Activated T-cell treated with anti-CD3 and anti-CD28 coated beads, Interleukin-2, amount 50 U/mL, for 72 hours (primary cell): ENCODE measurements around the gene OVAAL. TPM values are rescaled to one million over a fixed set of nuclear protein-coding genes. Genes with fewer than 3 reads are reported as not detected.
"Not testable (repeated sequence)": the region's sequence is repeated elsewhere in the genome, so short reads cannot be mapped to it uniquely, and the experiment has no call there.

Experiments used
- ATAC-seq, 2 donors: fragments of 150-1000 bp; cut with Tn5 transposase; replicated peaks in 1 of 2; 2 replicates each; pipeline ENCODE4 v1.10.0; 2021; ENCODE audit warnings: moderate library complexity in 2 of 2, mild to moderate bottlenecking in 1 of 2
- DNase-seq, 2 donors: peaks; one replicate each; pipeline ENCODE4 v3.0.0; 2021 to 2022; ENCODE audit warnings: mixed read lengths in 1 of 2
- H3K27ac Mint-ChIP-seq: one replicate; pipeline ENCODE4 v1.8.0; 2022; ENCODE audit warnings: mild to moderate bottlenecking, moderate library complexity, mixed read lengths
- H3K27me3 Mint-ChIP-seq: one replicate; pipeline ENCODE4 v1.8.0; 2022; ENCODE audit warnings: low read depth, mixed read lengths
- H3K36me3 Mint-ChIP-seq, 2 donors: one replicate each; pipeline ENCODE4 v1.8.0; 2022; ENCODE audit warnings: mixed read lengths in 2 of 2, mild to moderate bottlenecking in 1 of 2; ENCODE audit not compliant: insufficient read depth in 2 of 2
- H3K4me1 Mint-ChIP-seq: one replicate; pipeline ENCODE4 v1.8.0; 2022; ENCODE audit warnings: low read depth, mixed read lengths
- H3K4me3 Mint-ChIP-seq, 2 donors: one replicate each; pipeline ENCODE4 v1.8.0; 2022; ENCODE audit warnings: mild to moderate bottlenecking in 2 of 2, mixed read lengths in 2 of 2, moderate library complexity in 2 of 2
- H3K9me3 Mint-ChIP-seq, 2 donors: one replicate each; pipeline ENCODE4 v1.8.0; 2022; ENCODE audit warnings: mixed read lengths in 2 of 2
- total RNA-seq, 2 donors: library from RNA; stranded (reverse); gene quantifications; one replicate each; pipeline ENCODE4 v1.2.3, GENCODE V29; 2022

OVAAL gene
- total RNA-seq, 2 donors from 2014 or later, result not detected

DNA sequence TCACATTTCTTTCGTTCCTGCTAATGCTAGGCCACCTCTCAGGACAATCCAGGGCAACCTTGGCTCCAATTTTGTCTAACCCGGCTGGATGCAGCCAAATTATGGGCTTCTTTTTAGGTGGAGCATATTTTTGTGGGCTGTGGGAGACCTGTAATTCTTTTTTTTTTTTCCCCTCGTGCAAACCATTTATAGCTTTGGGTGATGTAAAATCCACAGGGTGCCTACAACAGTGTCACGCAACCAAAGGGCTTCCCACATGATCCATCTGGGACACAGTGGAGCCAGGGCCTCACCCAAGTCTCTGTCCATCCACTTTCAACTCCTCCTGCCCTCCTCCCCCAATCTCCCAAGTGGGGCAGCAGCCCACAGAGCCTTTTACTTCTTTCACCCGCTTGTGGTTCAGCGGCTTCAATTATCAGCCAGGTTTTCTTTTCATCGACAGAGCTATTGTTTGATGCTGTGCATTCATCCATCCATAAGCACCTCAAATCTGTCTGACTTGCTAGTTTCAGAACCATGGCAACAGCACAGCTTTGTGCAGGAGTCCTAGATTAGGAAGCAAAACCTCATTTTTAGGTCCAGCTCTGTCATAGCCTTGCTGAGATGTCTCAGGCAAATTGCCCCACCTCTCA is 10.0 kb upstream of the OVAAL start:
- DNase-seq (no peak), ATAC-seq (no peak)
- no peaks in the 10 kb centered on the region for H3K27me3 Mint-ChIP-seq
- no peaks in the 10 kb centered on the region for H3K36me3 Mint-ChIP-seq
- no peaks in the 10 kb centered on the region for H3K4me1 Mint-ChIP-seq
- no peak overlapping the region for H3K27ac Mint-ChIP-seq
- no peaks in the 10 kb centered on the region for H3K9me3 Mint-ChIP-seq
- no peak overlapping the region for H3K4me3 Mint-ChIP-seq

DNA sequence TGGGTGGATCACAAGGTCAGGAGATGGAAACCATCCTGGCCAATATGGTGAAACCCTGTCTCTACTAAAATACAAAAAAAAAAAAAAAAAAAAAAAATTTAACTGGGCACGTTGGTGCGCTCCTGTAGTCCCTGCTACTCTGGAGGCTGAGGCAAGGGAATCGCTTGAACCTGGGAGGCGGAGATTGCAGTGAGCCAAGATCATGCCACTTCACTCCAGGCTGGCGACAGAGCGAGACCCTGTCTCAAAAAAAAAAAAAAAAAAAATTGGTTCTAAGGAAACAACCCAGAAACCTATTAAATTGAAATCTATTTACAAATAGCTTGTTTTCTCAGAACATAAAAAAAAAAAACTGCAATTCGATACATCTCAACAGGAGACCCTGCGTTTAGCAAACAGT is 9.0 kb upstream of the OVAAL start:
- DNase-seq, H3K27ac Mint-ChIP-seq, H3K36me3 Mint-ChIP-seq, ATAC-seq, H3K4me1 Mint-ChIP-seq, H3K9me3 Mint-ChIP-seq, H3K4me3 Mint-ChIP-seq, H3K27me3 Mint-ChIP-seq: not testable (repeated sequence)

DNA sequence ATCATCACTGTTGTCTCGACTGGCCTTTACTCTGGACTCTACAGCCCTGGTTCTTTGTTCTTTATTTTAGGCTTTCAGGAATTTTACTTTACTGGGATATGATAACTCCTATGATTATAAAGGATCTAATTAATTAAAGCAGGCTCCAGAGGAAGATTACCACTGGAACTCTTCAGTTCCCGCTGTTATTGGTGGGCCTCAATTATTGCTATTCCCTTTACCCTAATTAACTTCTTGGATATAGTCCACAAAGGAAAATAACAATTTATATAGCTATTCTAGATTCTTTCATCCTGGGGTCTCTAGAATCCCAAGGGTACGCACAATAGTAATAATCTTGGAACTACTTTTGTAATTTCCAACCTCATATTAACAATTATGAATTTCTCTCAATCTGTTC is 8.5 kb upstream of the OVAAL start:
- H3K27ac Mint-ChIP-seq, result no peak overlapping the region
- H3K9me3 Mint-ChIP-seq, result no peaks in the 10 kb centered on the region
- no peaks in the 10 kb centered on the region for H3K4me1 Mint-ChIP-seq
- DNase-seq (no peak), ATAC-seq (no peak)
- no peaks in the 10 kb centered on the region for H3K36me3 Mint-ChIP-seq
- no peaks in the 10 kb centered on the region for H3K27me3 Mint-ChIP-seq
- no peak overlapping the region for H3K4me3 Mint-ChIP-seq

DNA sequence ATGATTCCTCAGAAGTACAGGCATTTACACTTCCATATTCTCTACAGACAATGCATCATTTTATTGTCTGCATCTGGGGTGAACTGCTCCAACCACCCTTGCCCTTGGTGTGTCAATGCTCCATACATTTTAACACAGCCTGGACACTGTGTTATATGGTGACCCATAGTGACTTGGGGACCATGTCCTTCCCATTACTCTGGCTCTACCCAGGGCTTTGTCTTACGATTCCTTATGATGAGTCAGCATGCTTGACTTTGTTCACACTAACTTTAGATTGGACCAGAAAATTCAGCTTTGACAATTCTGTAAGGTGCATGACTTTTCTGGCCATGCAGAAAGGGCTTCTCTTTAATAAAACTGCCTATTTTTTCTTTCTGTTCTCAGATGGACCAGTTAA is 6.8 kb upstream of the OVAAL start:
- DNase-seq (no peak), ATAC-seq (no peak)
- no peaks in the 10 kb centered on the region for H3K36me3 Mint-ChIP-seq
- no peaks in the 10 kb centered on the region for H3K27me3 Mint-ChIP-seq
- no peaks in the 10 kb centered on the region for H3K9me3 Mint-ChIP-seq
- no peak overlapping the region for H3K27ac Mint-ChIP-seq
- no peak overlapping the region for H3K4me3 Mint-ChIP-seq
- H3K4me1 Mint-ChIP-seq, result no peaks in the 10 kb centered on the region

DNA sequence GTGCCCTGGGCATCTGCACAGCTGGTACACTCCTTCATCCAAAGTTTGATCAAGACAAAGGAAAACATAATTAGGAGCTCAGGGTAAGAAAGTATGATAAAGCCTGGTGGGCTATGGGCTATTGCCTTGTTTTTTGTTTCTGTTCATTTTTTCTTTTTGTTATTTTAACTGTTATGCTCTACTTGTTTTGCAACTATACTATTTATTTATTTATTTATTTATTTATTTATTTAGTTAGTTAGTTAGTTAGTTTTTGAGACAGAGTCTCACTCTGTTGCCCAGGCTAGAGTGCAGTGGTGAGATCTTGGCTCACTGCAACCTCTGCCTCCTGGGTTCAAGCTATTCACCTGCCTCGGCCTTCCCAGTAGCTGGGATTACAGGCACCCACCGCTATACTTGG is 5.7 kb upstream of the OVAAL start:
- DNase-seq, H3K4me1 Mint-ChIP-seq, H3K27ac Mint-ChIP-seq, H3K36me3 Mint-ChIP-seq, H3K4me3 Mint-ChIP-seq, H3K9me3 Mint-ChIP-seq, H3K27me3 Mint-ChIP-seq, ATAC-seq: not testable (repeated sequence)

DNA sequence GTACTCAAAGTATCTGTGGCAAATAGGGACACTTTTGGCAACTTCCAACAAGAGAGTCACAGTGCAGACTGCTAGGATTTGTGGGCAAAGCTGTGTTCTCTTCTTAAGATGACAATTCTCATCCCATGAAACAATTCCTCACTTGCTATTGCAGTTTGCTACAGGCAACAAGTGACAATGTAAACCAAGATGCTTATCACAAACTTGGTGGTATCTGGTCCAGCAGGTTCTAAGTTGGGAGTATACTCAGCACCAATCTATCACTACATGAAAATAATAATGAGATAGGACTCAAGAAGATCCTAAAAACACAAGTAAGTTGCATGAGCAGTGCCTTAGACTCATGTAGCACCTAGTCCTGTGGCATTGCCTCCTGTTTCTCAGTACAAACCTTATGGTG is 3.4 kb upstream of the OVAAL start:
- DNase-seq, result no peak
- H3K9me3 Mint-ChIP-seq, result no peaks in the 10 kb centered on the region
- H3K4me3 Mint-ChIP-seq, result no peak overlapping the region
- ATAC-seq, result no peak
- no peaks in the 10 kb centered on the region for H3K36me3 Mint-ChIP-seq
- H3K4me1 Mint-ChIP-seq, result no peaks in the 10 kb centered on the region
- H3K27me3 Mint-ChIP-seq, result no peaks in the 10 kb centered on the region
- H3K27ac Mint-ChIP-seq, result no peak overlapping the region

DNA sequence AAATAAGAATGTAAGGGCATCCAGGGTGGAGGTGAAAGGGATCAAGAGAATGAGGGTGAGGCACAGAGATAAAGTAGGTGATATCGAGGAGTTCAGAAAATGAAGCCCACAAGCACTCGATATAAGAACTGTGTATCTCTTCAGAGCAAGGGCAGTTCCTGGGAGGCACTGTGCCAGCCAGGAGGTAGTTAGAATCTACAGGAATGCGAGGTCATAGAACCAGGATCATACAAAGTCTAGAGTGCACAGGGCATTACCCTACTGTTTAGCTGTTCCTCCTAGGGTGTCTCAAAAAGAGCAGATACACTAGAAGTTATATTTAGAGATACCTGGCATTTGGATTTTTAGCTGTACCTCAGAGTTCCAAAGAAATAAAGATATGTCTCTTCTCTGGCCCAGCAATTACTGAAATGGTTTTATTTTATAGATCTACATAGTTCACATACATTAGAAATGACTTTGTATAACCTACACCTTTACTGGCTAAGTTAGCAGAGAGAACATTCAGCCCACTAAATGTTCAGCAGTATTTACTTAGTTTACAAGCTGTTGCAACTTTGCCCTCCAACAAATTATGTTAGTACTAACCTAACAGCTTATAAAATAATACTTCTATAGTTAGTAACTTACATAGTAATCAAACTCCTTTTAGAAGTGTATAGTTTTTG is 1.6 kb downstream of the OVAAL start:
- no peaks in the 10 kb centered on the region for H3K9me3 Mint-ChIP-seq
- peaks cover 27% of the 10 kb centered on the region for H3K27me3 Mint-ChIP-seq
- H3K4me3 Mint-ChIP-seq, result no peak overlapping the region
- no peak for ATAC-seq
- H3K4me1 Mint-ChIP-seq, result no peaks in the 10 kb centered on the region
- H3K36me3 Mint-ChIP-seq, result no peaks in the 10 kb centered on the region
- no peak overlapping the region for H3K27ac Mint-ChIP-seq
- no peak for DNase-seq

DNA sequence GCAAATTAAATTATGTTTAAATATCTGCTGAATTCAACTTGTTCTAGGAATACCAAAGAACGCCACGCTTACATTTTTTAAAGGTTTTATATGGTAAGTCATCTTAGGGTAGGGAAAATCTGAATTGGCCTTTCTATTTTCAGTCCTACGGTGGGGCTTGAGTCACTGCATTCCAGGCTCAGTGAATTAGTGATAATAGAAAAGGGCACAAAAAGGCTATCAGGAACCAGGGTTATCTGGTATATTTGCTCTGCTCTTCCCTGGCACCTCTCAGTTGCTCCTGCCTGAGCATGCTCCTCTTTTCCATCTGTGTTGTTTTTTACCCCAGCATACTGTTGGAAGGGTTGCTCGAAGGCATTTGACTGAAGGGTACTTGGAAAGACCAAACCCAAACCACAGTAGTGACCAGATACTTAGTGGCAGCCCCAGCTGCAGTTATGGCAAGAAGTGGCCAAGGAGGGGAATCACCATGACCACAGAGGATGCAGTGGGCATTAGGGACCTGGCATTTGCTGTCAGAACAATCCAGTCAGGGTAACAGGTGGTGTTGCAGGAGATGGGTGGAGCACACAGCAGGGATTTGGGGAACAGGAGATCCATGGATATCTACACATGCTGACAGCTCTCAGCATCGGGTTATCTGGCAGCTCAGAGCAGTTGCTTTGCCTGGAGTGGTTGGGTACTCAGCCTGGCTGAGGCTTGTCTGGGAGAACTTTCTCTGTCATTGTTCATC is 2.3 kb downstream of the OVAAL start:
- no peaks in the 10 kb centered on the region for H3K4me1 Mint-ChIP-seq
- DNase-seq, result no peak
- no peak overlapping the region for H3K27ac Mint-ChIP-seq
- no peak for ATAC-seq
- no peaks in the 10 kb centered on the region for H3K36me3 Mint-ChIP-seq
- no peaks in the 10 kb centered on the region for H3K9me3 Mint-ChIP-seq
- H3K27me3 Mint-ChIP-seq, result peaks cover 34% of the 10 kb centered on the region
- H3K4me3 Mint-ChIP-seq, result no peak overlapping the region

DNA sequence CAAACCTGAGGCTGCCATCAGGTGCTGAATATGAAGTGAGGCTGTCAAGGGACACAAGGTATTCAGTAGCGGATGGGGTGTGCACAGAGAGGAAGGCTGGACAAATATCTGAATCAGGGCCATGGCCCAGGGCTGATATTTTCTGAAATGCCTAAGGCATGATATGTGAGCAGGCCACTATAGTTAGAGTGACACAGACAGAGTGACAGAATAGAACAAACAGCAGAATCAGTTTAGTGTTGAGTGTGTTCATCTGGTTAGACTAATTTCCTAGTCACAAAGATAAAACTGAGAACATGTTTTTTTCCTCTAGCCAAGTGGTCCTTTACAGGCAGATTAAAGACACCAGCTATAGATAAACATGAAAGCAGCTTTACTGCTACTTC is 3.9 kb downstream of the OVAAL start:
- Mint-ChIP-seq H3K27ac (no peak overlapping the region), H3K4me1 (no peaks in the 10 kb centered on the region), H3K4me3 (no peak overlapping the region), H3K9me3 (no peaks in the 10 kb centered on the region), H3K27me3 (peaks cover 39% of the 10 kb centered on the region), H3K36me3 (no peaks in the 10 kb centered on the region)
- DNase-seq, result no peak
- no peak for ATAC-seq

DNA sequence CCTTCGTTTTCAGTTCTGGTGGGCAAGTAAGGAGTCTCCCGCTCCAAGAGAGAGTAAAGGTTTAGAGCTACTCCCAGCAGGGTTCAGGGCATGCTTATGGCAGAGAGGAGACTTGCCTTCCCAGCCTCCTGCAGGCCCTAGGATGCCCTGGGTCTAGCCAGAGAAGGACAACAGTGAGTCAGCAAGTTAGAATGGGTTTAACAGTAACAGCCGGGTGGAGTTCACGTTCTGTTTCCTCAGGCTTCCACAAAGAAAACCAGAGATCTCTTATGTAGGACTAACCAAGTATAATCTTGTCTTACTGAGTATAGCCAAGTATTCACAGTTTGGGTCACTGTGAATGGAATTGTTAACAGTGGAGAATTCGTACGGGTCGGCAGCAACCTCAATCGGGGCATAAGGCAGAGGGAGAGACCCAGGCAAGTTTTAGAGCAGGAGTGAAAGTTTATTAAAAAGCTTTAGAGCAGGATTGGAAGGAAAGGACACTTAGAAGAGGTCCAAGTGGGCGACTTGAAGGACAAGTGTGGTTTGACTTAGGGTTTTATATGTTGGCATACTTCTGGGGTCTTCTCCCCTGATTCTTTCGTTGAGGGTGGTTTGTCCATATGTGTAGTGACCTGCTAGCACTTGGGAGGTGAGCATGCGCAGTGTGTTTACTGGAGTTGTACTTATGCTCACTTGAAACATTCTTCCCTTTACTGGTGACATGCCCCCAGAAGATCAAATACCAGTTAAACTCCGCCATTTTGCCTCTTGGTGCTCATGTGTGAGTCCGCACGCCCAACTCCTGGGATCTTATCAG is 4.5 kb downstream of the OVAAL start:
- Mint-ChIP-seq H3K27ac (no peak overlapping the region), H3K36me3 (no peaks in the 10 kb centered on the region), H3K27me3 (peaks cover 42% of the 10 kb centered on the region), H3K4me3 (no peak overlapping the region), H3K9me3 (no peaks in the 10 kb centered on the region), H3K4me1 (no peaks in the 10 kb centered on the region)
- ATAC-seq (no peak), DNase-seq (no peak)

DNA sequence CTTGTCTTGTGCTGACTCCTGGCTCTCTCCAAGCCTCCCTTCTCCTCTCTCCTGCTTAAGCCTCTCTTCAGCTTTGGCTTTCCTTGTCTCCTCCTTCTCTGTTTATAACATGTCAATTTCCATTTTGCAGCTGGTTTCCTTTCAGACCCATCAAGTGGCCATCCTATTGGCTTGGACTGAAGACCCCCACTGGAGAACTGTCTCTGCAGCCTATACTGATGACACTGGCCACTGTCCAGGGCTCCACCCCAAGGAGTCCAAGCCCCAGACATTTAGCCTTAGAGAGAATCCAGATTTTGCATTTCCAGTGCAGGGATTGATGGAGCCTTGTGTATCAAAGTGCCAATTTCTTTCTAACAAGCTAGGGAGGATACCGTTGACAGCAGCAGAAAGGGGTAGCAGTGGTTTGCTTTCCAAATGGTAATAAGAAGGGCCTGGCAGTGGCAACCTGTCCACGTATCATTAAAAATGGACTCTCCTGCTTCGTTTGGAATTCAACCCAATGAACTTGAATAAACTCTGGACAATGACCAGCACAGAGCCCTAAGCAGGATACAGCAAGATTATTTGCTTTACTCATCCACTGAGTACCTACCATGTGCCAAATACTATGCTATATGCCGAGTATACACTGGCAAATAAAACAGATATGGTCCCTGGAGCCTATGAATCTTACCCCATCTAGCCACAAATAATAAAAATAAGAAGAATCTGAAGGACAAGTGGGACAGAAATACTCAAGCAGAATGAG is 6.5 kb downstream of the OVAAL start:
- Mint-ChIP-seq H3K36me3 (peaks cover 0 to 2% of the 10 kb centered on the region in 2 donors), H3K4me3 (no peak overlapping the region), H3K4me1 (peaks cover 4% of the 10 kb centered on the region), H3K27me3 (peaks cover 53% of the 10 kb centered on the region), H3K27ac (no peak overlapping the region), H3K9me3 (no peaks in the 10 kb centered on the region)
- DNase-seq (no peak), ATAC-seq (no peak)

DNA sequence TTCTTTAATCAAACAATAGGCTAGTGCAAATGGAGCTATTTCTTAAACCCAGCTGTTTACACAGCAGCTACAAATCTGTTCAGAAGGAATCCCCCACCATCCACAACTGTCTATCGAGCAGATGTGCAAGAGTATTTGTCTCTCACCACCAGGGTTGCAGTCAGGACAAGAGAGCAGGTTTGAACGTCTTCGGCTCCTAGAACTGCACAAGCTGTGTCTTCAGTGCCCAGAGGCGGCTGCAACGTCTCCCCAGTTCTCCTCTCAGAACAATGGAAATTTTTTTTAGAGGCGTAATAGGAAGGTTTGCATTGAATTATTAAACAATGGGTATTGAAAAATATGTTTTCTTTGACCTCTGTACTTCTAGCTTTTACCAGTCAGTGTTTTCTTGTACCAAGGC is 7.3 kb downstream of the OVAAL start:
- Mint-ChIP-seq H3K27me3 (peaks cover 53% of the 10 kb centered on the region), H3K9me3 (no peaks in the 10 kb centered on the region)
- no peak for ATAC-seq

More for the DNA sequence above, 7.3 kb downstream of the OVAAL start:
- Mint-ChIP-seq H3K36me3 (peaks cover 0 to 4% of the 10 kb centered on the region in 2 donors), H3K27ac (no peak overlapping the region), H3K4me3 (no peak overlapping the region), H3K4me1 (peaks cover 4% of the 10 kb centered on the region)
- DNase-seq, result no peak
